Measurements from ENCODE around the gene ASPRV1. TPM values are rescaled to one million over a fixed set of nuclear protein-coding genes. Genes with fewer than 3 reads are reported as not detected.
"Not testable (repeated sequence)": the region's sequence is repeated elsewhere in the genome, so short reads cannot be mapped to it uniquely, and the experiment has no call there.

The ASPRV1 gene
- total RNA-seq, 1 donor from 2014 or later: 0.08 TPM

DNA sequence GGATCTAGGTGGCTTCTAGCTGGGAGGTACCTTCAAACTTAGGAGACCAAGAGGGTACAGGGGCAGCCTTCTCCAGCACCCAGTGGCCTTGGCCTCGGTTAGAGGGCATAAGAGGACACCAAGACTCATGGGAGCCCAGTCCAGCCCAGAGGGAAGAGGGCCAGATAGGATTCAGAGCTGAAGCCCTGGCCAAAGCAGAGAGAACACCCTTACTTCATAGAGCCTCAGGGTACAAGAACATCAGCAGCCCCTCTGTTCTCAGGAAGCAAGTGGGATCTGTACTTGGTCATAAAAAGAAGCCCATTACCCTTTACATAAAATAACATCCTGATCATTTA lies 45.0 kb upstream of the ASPRV1 start:
- no peak for DNase-seq (ENCODE audit: low read depth)
- Histone ChIP-seq H3K4me3 (ENCODE audit: low read depth, low read length) (no peak overlapping the region), H3K36me3 (ENCODE audit: control insufficient read depth, insufficient read depth, low read length) (no peaks in the 10 kb centered on the region), H3K27me3 (ENCODE audit: control insufficient read depth, insufficient read depth, low read length) (no peaks in the 10 kb centered on the region)
- TF ChIP-seq, protein P1, sequence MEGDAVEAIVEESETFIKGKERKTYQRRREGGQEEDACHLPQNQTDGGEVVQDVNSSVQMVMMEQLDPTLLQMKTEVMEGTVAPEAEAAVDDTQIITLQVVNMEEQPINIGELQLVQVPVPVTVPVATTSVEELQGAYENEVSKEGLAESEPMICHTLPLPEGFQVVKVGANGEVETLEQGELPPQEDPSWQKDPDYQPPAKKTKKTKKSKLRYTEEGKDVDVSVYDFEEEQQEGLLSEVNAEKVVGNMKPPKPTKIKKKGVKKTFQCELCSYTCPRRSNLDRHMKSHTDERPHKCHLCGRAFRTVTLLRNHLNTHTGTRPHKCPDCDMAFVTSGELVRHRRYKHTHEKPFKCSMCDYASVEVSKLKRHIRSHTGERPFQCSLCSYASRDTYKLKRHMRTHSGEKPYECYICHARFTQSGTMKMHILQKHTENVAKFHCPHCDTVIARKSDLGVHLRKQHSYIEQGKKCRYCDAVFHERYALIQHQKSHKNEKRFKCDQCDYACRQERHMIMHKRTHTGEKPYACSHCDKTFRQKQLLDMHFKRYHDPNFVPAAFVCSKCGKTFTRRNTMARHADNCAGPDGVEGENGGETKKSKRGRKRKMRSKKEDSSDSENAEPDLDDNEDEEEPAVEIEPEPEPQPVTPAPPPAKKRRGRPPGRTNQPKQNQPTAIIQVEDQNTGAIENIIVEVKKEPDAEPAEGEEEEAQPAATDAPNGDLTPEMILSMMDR (IDR thresholded peaks at IDR 0.05; ENCODE audit: insufficient read depth, low read length, poor library complexity, severe bottlenecking): no peak

DNA sequence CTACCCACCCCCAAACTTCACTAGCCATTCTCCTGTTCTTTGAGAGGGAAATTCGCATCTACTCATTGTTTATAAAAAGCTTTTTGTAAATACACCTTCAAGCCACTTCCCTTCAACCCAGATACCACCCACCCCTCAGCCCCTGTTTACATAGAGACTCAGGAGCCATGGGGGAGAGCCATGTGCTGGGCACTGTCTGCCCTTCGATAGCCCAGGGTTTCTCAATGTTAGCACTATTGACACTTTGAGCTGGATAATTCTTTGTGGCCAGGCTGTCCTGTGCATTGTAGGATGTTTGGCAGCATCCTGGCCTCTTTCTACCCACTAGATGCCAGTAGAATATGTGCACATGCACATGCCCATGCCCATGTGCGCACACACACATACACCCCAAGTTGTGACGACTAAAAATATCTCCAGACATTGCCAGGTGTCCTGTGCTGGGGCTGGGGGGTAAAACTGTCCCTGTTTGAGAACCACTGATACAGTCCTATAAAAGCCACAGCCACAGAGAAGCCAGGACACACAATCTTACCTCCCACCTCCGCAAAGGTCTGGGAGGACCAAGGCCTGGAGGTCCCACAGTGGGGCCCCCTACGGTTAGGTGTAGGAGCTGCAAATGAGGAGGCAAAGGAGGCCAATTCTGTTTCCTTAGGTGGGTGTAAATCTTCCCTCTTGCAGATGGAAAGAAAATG lies 44.5 kb upstream of the ASPRV1 start:
- Histone ChIP-seq H3K27me3 (ENCODE audit: control insufficient read depth, insufficient read depth, low read length) (no peaks in the 10 kb centered on the region), H3K36me3 (ENCODE audit: control insufficient read depth, insufficient read depth, low read length) (no peaks in the 10 kb centered on the region), H3K4me3 (ENCODE audit: low read depth, low read length) (no peak overlapping the region)
- no peak for DNase-seq (ENCODE audit: low read depth)
- TF ChIP-seq, protein P1 (IDR thresholded peaks at IDR 0.05; ENCODE audit: insufficient read depth, low read length, poor library complexity, severe bottlenecking): no peak

DNA sequence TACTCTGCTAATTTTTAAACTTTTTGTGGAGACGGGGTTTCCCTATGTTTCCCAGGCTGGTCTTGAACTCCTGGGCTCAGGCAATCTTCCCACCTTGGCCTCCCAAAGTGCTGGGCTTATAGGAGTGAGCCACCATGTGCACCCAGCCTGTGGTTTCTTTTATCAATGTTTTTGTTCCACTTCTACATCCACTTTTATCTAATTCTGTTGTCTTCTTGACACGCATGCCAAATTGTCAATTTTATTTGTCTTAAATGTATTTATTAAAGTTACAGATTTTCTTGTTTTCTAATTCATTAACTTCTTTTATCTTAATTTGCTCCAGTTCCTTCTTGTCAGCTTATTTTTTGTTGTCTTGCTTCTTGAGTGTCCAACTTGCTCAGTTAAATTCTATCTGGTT lies 43.8 kb upstream of the ASPRV1 start:
- H3K4me3 ChIP-seq (ENCODE audit: low read depth, low read length): no peak overlapping the region
- H3K27me3 ChIP-seq (ENCODE audit: control insufficient read depth, insufficient read depth, low read length): no peaks in the 10 kb centered on the region
- no peaks in the 10 kb centered on the region for H3K36me3 ChIP-seq (ENCODE audit: control insufficient read depth, insufficient read depth, low read length)
- TF ChIP-seq, protein P1 (IDR thresholded peaks at IDR 0.05; ENCODE audit: insufficient read depth, low read length, poor library complexity, severe bottlenecking): no peak
- no peak for DNase-seq (ENCODE audit: low read depth)

DNA sequence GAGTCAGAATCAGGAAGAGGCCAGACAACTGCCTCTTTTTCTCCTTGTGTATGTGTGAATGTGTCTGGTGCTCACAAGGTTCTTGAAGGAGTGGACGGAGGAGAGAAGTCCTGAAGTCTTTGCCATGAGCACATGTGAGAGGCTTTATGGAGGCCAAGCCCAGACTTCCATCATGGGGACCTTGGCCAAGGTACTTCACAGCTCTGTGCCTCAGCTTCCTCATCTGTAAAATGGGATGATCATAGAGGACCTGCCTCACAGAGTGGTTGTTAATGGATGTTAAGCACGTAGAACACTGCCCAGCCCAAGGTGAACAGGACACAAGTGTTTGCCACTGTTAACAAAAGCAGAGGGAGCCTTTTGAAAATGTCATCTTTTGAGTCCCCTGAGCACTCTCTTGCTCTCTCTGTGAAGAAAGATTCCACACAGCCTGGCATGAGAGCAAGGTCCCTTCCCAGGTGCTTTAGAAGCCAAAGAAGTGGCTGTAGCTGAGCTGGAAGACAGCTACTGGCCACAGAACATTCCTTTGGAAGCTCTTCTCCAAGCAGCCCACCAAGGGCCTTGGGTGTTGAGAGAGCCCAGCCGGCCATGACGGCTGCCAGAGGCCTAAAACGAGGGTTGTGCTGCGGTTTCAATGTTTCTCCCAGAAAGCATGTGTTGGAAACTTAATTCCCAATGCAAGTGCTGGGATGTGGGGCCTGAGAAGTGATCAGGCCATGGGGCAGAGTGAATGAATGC lies 41.8 kb upstream of the ASPRV1 start:
- Histone ChIP-seq H3K27me3 (ENCODE audit: control insufficient read depth, insufficient read depth, low read length) (no peaks in the 10 kb centered on the region), H3K4me3 (ENCODE audit: low read depth, low read length) (no peak overlapping the region), H3K36me3 (ENCODE audit: control insufficient read depth, insufficient read depth, low read length) (no peaks in the 10 kb centered on the region)
- TF ChIP-seq, protein P1 (IDR thresholded peaks at IDR 0.05; ENCODE audit: insufficient read depth, low read length, poor library complexity, severe bottlenecking): no peak
- no peak for DNase-seq (ENCODE audit: low read depth)

DNA sequence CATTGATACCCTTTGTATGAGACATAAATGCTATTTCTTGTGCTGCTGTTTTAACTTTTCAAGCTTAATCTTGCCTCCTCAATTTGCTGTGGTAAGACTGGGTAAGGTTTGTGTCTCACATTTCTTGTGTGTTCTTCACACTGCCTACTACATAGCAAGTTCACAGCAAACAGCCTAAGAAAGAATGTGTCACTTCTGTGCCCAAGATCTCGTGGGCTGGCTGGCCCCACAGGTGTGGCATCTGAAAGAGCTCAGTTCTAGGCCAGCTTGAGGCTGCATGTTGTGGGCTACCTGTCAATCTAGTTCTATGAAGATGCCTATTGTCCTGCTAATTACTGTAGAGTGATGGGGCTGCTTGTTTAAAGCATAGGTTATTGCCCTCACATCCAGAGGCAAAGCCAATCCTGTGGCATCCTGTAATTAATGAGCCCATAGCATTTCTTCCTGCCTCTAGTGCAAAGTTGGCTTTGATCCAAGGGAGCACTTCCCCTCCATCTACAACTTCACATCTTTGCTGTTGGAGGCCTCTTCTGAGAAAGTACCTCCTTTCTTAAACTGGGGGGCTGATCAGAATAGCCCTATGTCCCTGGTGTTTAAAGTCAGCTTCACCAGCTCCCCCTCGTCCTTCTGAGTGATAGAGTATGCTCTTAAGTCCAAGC lies 40.9 kb upstream of the ASPRV1 start:
- TF ChIP-seq, protein P1 (IDR thresholded peaks at IDR 0.05; ENCODE audit: insufficient read depth, low read length, poor library complexity, severe bottlenecking): no peak
- Histone ChIP-seq H3K27me3 (ENCODE audit: control insufficient read depth, insufficient read depth, low read length) (no peaks in the 10 kb centered on the region), H3K4me3 (ENCODE audit: low read depth, low read length) (no peak overlapping the region), H3K36me3 (ENCODE audit: control insufficient read depth, insufficient read depth, low read length) (no peaks in the 10 kb centered on the region)
- no peak for DNase-seq (ENCODE audit: low read depth)

DNA sequence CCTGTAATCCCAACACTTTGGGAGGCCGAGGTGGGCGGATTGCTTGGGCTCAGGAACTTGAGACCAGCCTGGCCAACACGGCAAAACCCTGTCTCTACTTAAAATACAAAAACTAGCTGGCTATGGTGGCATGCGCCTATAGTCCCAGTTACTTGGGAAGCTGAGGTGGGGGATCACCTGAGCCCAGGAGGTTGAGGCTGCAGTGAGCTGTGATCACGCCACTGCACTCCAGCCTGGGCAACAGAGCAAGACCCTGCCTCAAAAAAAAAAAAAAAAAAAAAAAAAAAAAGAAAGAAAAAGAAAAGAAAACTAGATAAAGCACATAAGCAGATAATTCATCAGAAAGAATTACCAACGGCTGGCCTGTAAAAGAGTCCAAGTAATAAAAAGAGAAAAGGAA lies 39.1 kb upstream of the ASPRV1 start:
- not testable (repeated sequence) for H3K27me3 ChIP-seq (ENCODE audit: control insufficient read depth, insufficient read depth, low read length); DNase-seq (ENCODE audit: low read depth); H3K36me3 ChIP-seq (ENCODE audit: control insufficient read depth, insufficient read depth, low read length); H3K4me3 ChIP-seq (ENCODE audit: low read depth, low read length)

Measured in kidney epithelial cell (primary cell).